HUES6 (cell line): Measurements from ENCODE around the gene LHB.
"Not testable (repeated sequence)": the region's sequence is repeated elsewhere in the genome, so short reads cannot be mapped to it uniquely, and the experiment has no call there.

Experiments used
- H3K27ac ChIP-seq: 2 replicates; pipeline ENCODE4 v1.7.0; 2013; ENCODE audit warnings: low read depth, mild to moderate bottlenecking, low read length, inconsistent platforms
- H3K27me3 ChIP-seq: 2 replicates; pipeline ENCODE4 v1.6.1; 2013; ENCODE audit warnings: low read length; ENCODE audit not compliant: control insufficient read depth, insufficient read depth
- H3K36me3 ChIP-seq: 2 replicates; pipeline ENCODE4 v1.6.1; 2013; ENCODE audit warnings: low read length; ENCODE audit not compliant: control insufficient read depth, insufficient read depth
- H3K4me1 ChIP-seq: 2 replicates; pipeline ENCODE4 v1.6.1; 2013; ENCODE audit warnings: low read length; ENCODE audit not compliant: control insufficient read depth, insufficient read depth
- H3K4me3 ChIP-seq: 2 replicates; pipeline ENCODE4 v1.5.1; 2013; ENCODE audit warnings: low read depth, low read length
- H3K9ac ChIP-seq: one replicate; pipeline ENCODE4 v1.6.1; 2013; ENCODE audit warnings: mild to moderate bottlenecking, low read length
- H3K9me3 ChIP-seq: 2 replicates; pipeline ENCODE4 v1.6.1; 2013; ENCODE audit warnings: low read depth, low read length; ENCODE audit not compliant: control insufficient read depth, insufficient read depth

LHB gene

GRCh38 chr19:49019242-49019932, 2.5 kb upstream of the LHB start:
- Histone ChIP-seq H3K9me3 (no peaks in the 10 kb centered on the region), H3K27ac (no peak overlapping the region; the same call in 1 of the 2 replicates), H3K4me3 (peak overlapping the region; percentile 82), H3K4me1 (peaks cover 30% of the 10 kb centered on the region), H3K9ac (peak overlapping the region; percentile 64), H3K36me3 (peaks cover 21% of the 10 kb centered on the region), H3K27me3 (peaks cover 37% of the 10 kb centered on the region)

GRCh38 chr19:49018388-49019241, 1.7 kb upstream of the LHB start:
- H3K4me3 ChIP-seq, result peak overlapping the region; percentile 82
- not testable (repeated sequence) for H3K27ac ChIP-seq, H3K9me3 ChIP-seq
- peaks cover 30% of the 10 kb centered on the region for H3K4me1 ChIP-seq
- H3K9ac ChIP-seq, result peak overlapping the region; percentile 30
- peaks cover 29% of the 10 kb centered on the region for H3K36me3 ChIP-seq
- peaks cover 37% of the 10 kb centered on the region for H3K27me3 ChIP-seq

- H3K9ac ChIP-seq, result peak overlapping the region; percentile 30
Measured at GRCh38 chr19:49017666-49018351, 918 bp upstream of the LHB start.

GRCh38 chr19:49016067-49016839, 638 bp downstream of the LHB start:
- Histone ChIP-seq H3K9me3 (no peaks in the 10 kb centered on the region), H3K27ac (no peak overlapping the region), H3K9ac (no peak overlapping the region), H3K27me3 (peaks cover 31% of the 10 kb centered on the region), H3K4me3 (no peak overlapping the region), H3K36me3 (peaks cover 50% of the 10 kb centered on the region), H3K4me1 (peaks cover 27% of the 10 kb centered on the region)

More at GRCh38 chr19:49017666-49018351, 918 bp upstream of the LHB start:
- H3K27me3 ChIP-seq, result peaks cover 37% of the 10 kb centered on the region
- H3K4me1 ChIP-seq, result peaks cover 30% of the 10 kb centered on the region
- H3K9me3 ChIP-seq, result no peaks in the 10 kb centered on the region
- H3K36me3 ChIP-seq, result peaks cover 34% of the 10 kb centered on the region
- peak overlapping the region; percentile 82 for H3K4me3 ChIP-seq
- no peak overlapping the region for H3K27ac ChIP-seq

- peaks cover 63% of the 10 kb centered on the region for H3K36me3 ChIP-seq
- H3K4me1 ChIP-seq, result peaks cover 14% of the 10 kb centered on the region
- no peak overlapping the region for H3K9ac ChIP-seq
- no peak overlapping the region for H3K4me3 ChIP-seq
- H3K27ac ChIP-seq, result no peak overlapping the region
- peaks cover 17% of the 10 kb centered on the region for H3K27me3 ChIP-seq
- no peaks in the 10 kb centered on the region for H3K9me3 ChIP-seq
Measured at GRCh38 chr19:49014870-49015255, 2.0 kb downstream of the LHB start.

GRCh38 chr19:49014123-49014869, 2.6 kb downstream of the LHB start:
- Histone ChIP-seq H3K27ac (no peak overlapping the region), H3K4me1 (peaks cover 11% of the 10 kb centered on the region), H3K4me3 (no peak overlapping the region), H3K9ac (no peak overlapping the region), H3K27me3 (peaks cover 15% of the 10 kb centered on the region), H3K9me3 (no peaks in the 10 kb centered on the region), H3K36me3 (peaks cover 69% of the 10 kb centered on the region)

- Histone ChIP-seq H3K9ac (no peak overlapping the region), H3K36me3 (peaks cover 81% of the 10 kb centered on the region), H3K4me1 (no peaks in the 10 kb centered on the region)
Measured at GRCh38 chr19:49011194-49011593, 5.7 kb downstream of the LHB start.

GRCh38 chr19:49010453-49010852, 6.4 kb downstream of the LHB start:
- H3K4me1 ChIP-seq, result no peaks in the 10 kb centered on the region
- H3K27ac ChIP-seq, result no peak overlapping the region
- no peaks in the 10 kb centered on the region for H3K9me3 ChIP-seq
- H3K4me3 ChIP-seq, result no peak overlapping the region
- H3K9ac ChIP-seq, result no peak overlapping the region
- H3K36me3 ChIP-seq, result peaks cover 80% of the 10 kb centered on the region
- H3K27me3 ChIP-seq, result no peaks in the 10 kb centered on the region

More at GRCh38 chr19:49011194-49011593, 5.7 kb downstream of the LHB start:
- H3K27ac ChIP-seq, result no peak overlapping the region
- no peaks in the 10 kb centered on the region for H3K9me3 ChIP-seq
- H3K4me3 ChIP-seq, result no peak overlapping the region
- H3K27me3 ChIP-seq, result no peaks in the 10 kb centered on the region

GRCh38 chr19:49009828-49010227, 7.1 kb downstream of the LHB start:
- no peaks in the 10 kb centered on the region for H3K27me3 ChIP-seq
- H3K4me1 ChIP-seq, result no peaks in the 10 kb centered on the region
- H3K9ac ChIP-seq, result no peak overlapping the region
- no peak overlapping the region for H3K27ac ChIP-seq
- no peak overlapping the region for H3K4me3 ChIP-seq
- no peaks in the 10 kb centered on the region for H3K9me3 ChIP-seq
- H3K36me3 ChIP-seq, result peaks cover 80% of the 10 kb centered on the region

GRCh38 chr19:49006905-49007304, 10.0 kb downstream of the LHB start:
- Histone ChIP-seq H3K36me3 (peaks cover 79% of the 10 kb centered on the region), H3K27me3 (no peaks in the 10 kb centered on the region), H3K9ac (no peak overlapping the region), H3K9me3 (no peaks in the 10 kb centered on the region), H3K4me1 (no peaks in the 10 kb centered on the region), H3K4me3 (no peak overlapping the region), H3K27ac (no peak overlapping the region)
